Skeletal muscle satellite cell (primary cell): Measurements from ENCODE around the gene FFAR1.

ENCODE experiments used
- H3K27me3 ChIP-seq: 2 replicates; pipeline ENCODE4 v1.7.0; 2013; ENCODE audit warnings: low read length; ENCODE audit not compliant: control insufficient read depth, insufficient read depth
- H3K36me3 ChIP-seq: 2 replicates; pipeline ENCODE4 v1.7.0; 2013; ENCODE audit warnings: mild to moderate bottlenecking, control low read depth, low read length; ENCODE audit not compliant: insufficient read depth
- H3K4me1 ChIP-seq: 2 replicates; pipeline ENCODE4 v1.7.0; 2013; ENCODE audit warnings: low read length; ENCODE audit not compliant: control insufficient read depth, insufficient read depth
- H3K4me2 ChIP-seq: 2 replicates; pipeline ENCODE4 v1.7.0; 2013; ENCODE audit warnings: mild to moderate bottlenecking, low read length
- H3K4me3 ChIP-seq: 2 replicates; pipeline ENCODE4 v1.7.0; 2013; ENCODE audit warnings: low read length
- H3K9ac ChIP-seq: 2 replicates; pipeline ENCODE4 v1.7.0; 2013; ENCODE audit warnings: mild to moderate bottlenecking, low read depth, low read length, moderate library complexity
- H3K9me3 ChIP-seq: replicated peaks from 2 replicates; pipeline ENCODE4 v1.7.0; 2013; ENCODE audit warnings: mild to moderate bottlenecking, control low read depth, low read length

Gene FFAR1

GRCh38 chr19:35306473-35307246 lies 41.0 kb upstream of the FFAR1 start:
- Histone ChIP-seq H3K36me3 (no peaks in the 10 kb centered on the region), H3K27me3 (peaks cover 30% of the 10 kb centered on the region), H3K9ac (no peak overlapping the region), H3K9me3 (no peaks in the 10 kb centered on the region), H3K4me2 (no peak overlapping the region), H3K4me1 (no peaks in the 10 kb centered on the region), H3K4me3 (no peak overlapping the region)

GRCh38 chr19:35307931-35308330 lies 39.8 kb upstream of the FFAR1 start:
- H3K4me1 ChIP-seq, result no peaks in the 10 kb centered on the region

GRCh38 chr19:35308910-35309309 lies 38.8 kb upstream of the FFAR1 start:
- H3K4me2 ChIP-seq, result no peak overlapping the region

More at GRCh38 chr19:35307931-35308330, 39.8 kb upstream of the FFAR1 start:
- no peaks in the 10 kb centered on the region for H3K36me3 ChIP-seq
- H3K4me2 ChIP-seq, result no peak overlapping the region
- H3K27me3 ChIP-seq, result peaks cover 24% of the 10 kb centered on the region
- no peak overlapping the region for H3K4me3 ChIP-seq
- no peaks in the 10 kb centered on the region for H3K9me3 ChIP-seq
- H3K9ac ChIP-seq, result no peak overlapping the region

GRCh38 chr19:35309481-35310279 lies 38.0 kb upstream of the FFAR1 start:
- Histone ChIP-seq H3K27me3 (peaks cover 19% of the 10 kb centered on the region), H3K4me2 (no peak overlapping the region), H3K4me1 (no peaks in the 10 kb centered on the region), H3K9me3 (no peaks in the 10 kb centered on the region), H3K9ac (no peak overlapping the region), H3K36me3 (no peaks in the 10 kb centered on the region), H3K4me3 (no peak overlapping the region)

More at GRCh38 chr19:35308910-35309309, 38.8 kb upstream of the FFAR1 start:
- Histone ChIP-seq H3K9me3 (no peaks in the 10 kb centered on the region), H3K27me3 (peaks cover 19% of the 10 kb centered on the region), H3K4me3 (no peak overlapping the region), H3K36me3 (no peaks in the 10 kb centered on the region), H3K4me1 (no peaks in the 10 kb centered on the region), H3K9ac (no peak overlapping the region)

- H3K4me2 ChIP-seq, result no peak overlapping the region
- H3K4me3 ChIP-seq, result no peak overlapping the region
- H3K36me3 ChIP-seq, result no peaks in the 10 kb centered on the region
- no peak overlapping the region for H3K9ac ChIP-seq
- no peaks in the 10 kb centered on the region for H3K4me1 ChIP-seq
- no peaks in the 10 kb centered on the region for H3K9me3 ChIP-seq
- H3K27me3 ChIP-seq, result peaks cover 19% of the 10 kb centered on the region
Observed at GRCh38 chr19:35310331-35310730, 37.4 kb upstream of the FFAR1 start.

- Histone ChIP-seq H3K36me3 (no peaks in the 10 kb centered on the region), H3K4me1 (no peaks in the 10 kb centered on the region), H3K27me3 (peaks cover 19% of the 10 kb centered on the region), H3K4me3 (no peak overlapping the region), H3K4me2 (no peak overlapping the region), H3K9ac (no peak overlapping the region), H3K9me3 (no peaks in the 10 kb centered on the region)
Observed at GRCh38 chr19:35310811-35311465, 36.8 kb upstream of the FFAR1 start.

- Histone ChIP-seq H3K9ac (no peak overlapping the region), H3K4me2 (no peak overlapping the region)
Observed at GRCh38 chr19:35311901-35312665, 35.6 kb upstream of the FFAR1 start.

GRCh38 chr19:35313587-35313986 lies 34.1 kb upstream of the FFAR1 start:
- peaks cover 3% of the 10 kb centered on the region for H3K4me1 ChIP-seq
- H3K4me2 ChIP-seq, result no peak overlapping the region
- no peak overlapping the region for H3K4me3 ChIP-seq
- no peaks in the 10 kb centered on the region for H3K36me3 ChIP-seq
- H3K9ac ChIP-seq, result no peak overlapping the region
- H3K9me3 ChIP-seq, result no peaks in the 10 kb centered on the region
- H3K27me3 ChIP-seq, result peaks cover 15% of the 10 kb centered on the region

More at GRCh38 chr19:35311901-35312665, 35.6 kb upstream of the FFAR1 start:
- H3K36me3 ChIP-seq, result no peaks in the 10 kb centered on the region
- no peaks in the 10 kb centered on the region for H3K9me3 ChIP-seq
- no peak overlapping the region for H3K4me3 ChIP-seq
- no peaks in the 10 kb centered on the region for H3K4me1 ChIP-seq
- H3K27me3 ChIP-seq, result peaks cover 19% of the 10 kb centered on the region

GRCh38 chr19:35314031-35314430 lies 33.7 kb upstream of the FFAR1 start:
- no peak overlapping the region for H3K4me3 ChIP-seq
- H3K9me3 ChIP-seq, result no peaks in the 10 kb centered on the region
- no peak overlapping the region for H3K9ac ChIP-seq
- H3K4me1 ChIP-seq, result peaks cover 7% of the 10 kb centered on the region
- peaks cover 11% of the 10 kb centered on the region for H3K27me3 ChIP-seq
- no peak overlapping the region for H3K4me2 ChIP-seq
- H3K36me3 ChIP-seq, result no peaks in the 10 kb centered on the region

- H3K9me3 ChIP-seq, result no peaks in the 10 kb centered on the region
- H3K27me3 ChIP-seq, result peaks cover 7% of the 10 kb centered on the region
- H3K4me2 ChIP-seq, result no peak overlapping the region
- peaks cover 13% of the 10 kb centered on the region for H3K4me1 ChIP-seq
- no peak overlapping the region for H3K9ac ChIP-seq
- H3K4me3 ChIP-seq, result no peak overlapping the region
- no peaks in the 10 kb centered on the region for H3K36me3 ChIP-seq
Observed at GRCh38 chr19:35314858-35315470, 32.7 kb upstream of the FFAR1 start.
